ENCODE data around the gene CREB5. TPM values are rescaled to one million over a fixed set of nuclear protein-coding genes. Genes with fewer than 3 reads are reported as not detected.

The CREB5 gene
- total and polyA plus RNA-seq, 9 donors: 16.0 to 46.2 (median 28.5) TPM

- Histone ChIP-seq H3K9me3 (replicated peaks; ENCODE audit: control insufficient read depth, low read depth, low read length) (no peaks in the 10 kb centered on the region), H3K27me3 (ENCODE audit: control insufficient read depth, insufficient read depth, low read length) (no peaks in the 10 kb centered on the region), H3K36me3 (ENCODE audit: control insufficient read depth, insufficient read depth, low read length) (peaks cover 41% of the 10 kb centered on the region), H3K4me3 (ENCODE audit: low read length) (no peak overlapping the region), H3K4me1 (ENCODE audit: control insufficient read depth, insufficient read depth, low read length) (peaks cover 2% of the 10 kb centered on the region), H3K27ac (ENCODE audit: low read length) (no peak overlapping the region)
- DNase-seq: no peak
- WGBS (ENCODE audit: insufficient coverage): 74% methylated on average over 5 of the region's 9 CpGs
Measured at GRCh38 chr7:28723336-28723735, 311.0 kb downstream of the CREB5 start.

DNA sequence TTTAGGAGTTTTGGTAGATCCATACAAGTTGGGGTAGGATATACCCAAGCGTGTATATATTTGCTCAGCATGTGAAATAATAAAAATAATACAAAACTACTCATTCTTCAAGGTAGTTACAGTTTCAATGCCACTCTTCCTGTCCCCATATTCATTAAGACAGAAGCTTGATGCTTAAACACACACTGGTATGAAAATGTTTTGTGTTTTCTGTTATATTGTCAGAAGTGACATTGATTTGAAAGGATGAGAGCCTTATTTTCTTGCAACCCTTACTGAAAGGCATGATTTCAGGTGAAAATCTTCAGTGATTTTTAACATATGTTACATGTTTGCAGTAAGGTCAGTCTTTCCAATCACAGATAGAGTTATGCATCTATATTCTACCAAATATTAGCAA, 312.2 kb downstream of the CREB5 start:
- H3K4me1 ChIP-seq (ENCODE audit: control insufficient read depth, insufficient read depth, low read length): peaks cover 2% of the 10 kb centered on the region
- H3K36me3 ChIP-seq (ENCODE audit: control insufficient read depth, insufficient read depth, low read length): peaks cover 31% of the 10 kb centered on the region
- no peak for DNase-seq
- no peaks in the 10 kb centered on the region for H3K9me3 ChIP-seq (replicated peaks; ENCODE audit: control insufficient read depth, low read depth, low read length)
- H3K27ac ChIP-seq (ENCODE audit: low read length): no peak overlapping the region
- no CpG with 5 or more reads among the region's 1 CpG for WGBS (ENCODE audit: insufficient coverage)
- H3K27me3 ChIP-seq (ENCODE audit: control insufficient read depth, insufficient read depth, low read length): no peaks in the 10 kb centered on the region
- no peak overlapping the region for H3K4me3 ChIP-seq (ENCODE audit: low read length)

GRCh38 chr7:28725045-28725642, 312.8 kb downstream of the CREB5 start:
- Histone ChIP-seq H3K27ac (ENCODE audit: low read length) (no peak overlapping the region), H3K36me3 (ENCODE audit: control insufficient read depth, insufficient read depth, low read length) (peaks cover 26% of the 10 kb centered on the region), H3K4me1 (ENCODE audit: control insufficient read depth, insufficient read depth, low read length) (peaks cover 2% of the 10 kb centered on the region), H3K9me3 (replicated peaks; ENCODE audit: control insufficient read depth, low read depth, low read length) (no peaks in the 10 kb centered on the region), H3K27me3 (ENCODE audit: control insufficient read depth, insufficient read depth, low read length) (no peaks in the 10 kb centered on the region), H3K4me3 (ENCODE audit: low read length) (no peak overlapping the region)
- WGBS (ENCODE audit: insufficient coverage): 80% methylated on average over 1 of the region's 3 CpGs
- DNase-seq: no peak

DNA sequence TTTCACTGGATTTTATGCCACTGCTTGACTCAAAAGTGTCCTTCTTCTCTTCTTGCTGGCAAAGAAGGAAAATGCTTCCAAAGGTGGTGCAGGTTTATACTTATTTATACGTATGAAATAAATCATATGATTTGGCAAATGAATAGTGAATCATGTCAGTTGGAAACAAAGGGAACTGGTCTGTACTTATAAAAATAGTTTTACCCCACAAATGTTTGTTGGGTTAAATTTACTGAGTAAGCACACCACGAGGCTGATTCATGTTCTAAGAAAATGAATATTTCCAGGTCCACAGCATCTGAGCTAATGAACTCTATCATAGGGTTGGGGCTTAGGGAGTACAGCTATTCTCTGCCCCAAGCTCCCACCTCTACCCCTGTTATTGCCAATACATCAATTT, 313.6 kb downstream of the CREB5 start:
- WGBS (ENCODE audit: insufficient coverage): no CpG with 5 or more reads among the region's 2 CpGs
- H3K36me3 ChIP-seq (ENCODE audit: control insufficient read depth, insufficient read depth, low read length): peaks cover 22% of the 10 kb centered on the region
- no peak for DNase-seq
- H3K27me3 ChIP-seq (ENCODE audit: control insufficient read depth, insufficient read depth, low read length): no peaks in the 10 kb centered on the region
- no peak overlapping the region for H3K27ac ChIP-seq (ENCODE audit: low read length)
- peaks cover 2% of the 10 kb centered on the region for H3K4me1 ChIP-seq (ENCODE audit: control insufficient read depth, insufficient read depth, low read length)
- H3K9me3 ChIP-seq (replicated peaks; ENCODE audit: control insufficient read depth, low read depth, low read length): no peaks in the 10 kb centered on the region
- no peak overlapping the region for H3K4me3 ChIP-seq (ENCODE audit: low read length)

GRCh38 chr7:28726555-28726954, 314.2 kb downstream of the CREB5 start:
- H3K27me3 ChIP-seq (ENCODE audit: control insufficient read depth, insufficient read depth, low read length): no peaks in the 10 kb centered on the region
- H3K36me3 ChIP-seq (ENCODE audit: control insufficient read depth, insufficient read depth, low read length): peaks cover 16% of the 10 kb centered on the region
- H3K9me3 ChIP-seq (replicated peaks; ENCODE audit: control insufficient read depth, low read depth, low read length): no peaks in the 10 kb centered on the region
- no peak overlapping the region for H3K27ac ChIP-seq (ENCODE audit: low read length)
- peaks cover 3% of the 10 kb centered on the region for H3K4me1 ChIP-seq (ENCODE audit: control insufficient read depth, insufficient read depth, low read length)
- peak; percentile 63 for DNase-seq
- H3K4me3 ChIP-seq (ENCODE audit: low read length): no peak overlapping the region
- WGBS (ENCODE audit: insufficient coverage): no CpG with 5 or more reads among the region's 1 CpG

GRCh38 chr7:28729281-28729680, 317.0 kb downstream of the CREB5 start:
- Histone ChIP-seq H3K4me1 (ENCODE audit: control insufficient read depth, insufficient read depth, low read length) (peaks cover 12% of the 10 kb centered on the region), H3K36me3 (ENCODE audit: control insufficient read depth, insufficient read depth, low read length) (peaks cover 10% of the 10 kb centered on the region), H3K27ac (ENCODE audit: low read length) (no peak overlapping the region), H3K9me3 (replicated peaks; ENCODE audit: control insufficient read depth, low read depth, low read length) (no peaks in the 10 kb centered on the region), H3K4me3 (ENCODE audit: low read length) (no peak overlapping the region), H3K27me3 (ENCODE audit: control insufficient read depth, insufficient read depth, low read length) (no peaks in the 10 kb centered on the region)
- WGBS (ENCODE audit: insufficient coverage): 80% methylated on average over 2 of the region's 8 CpGs
- no peak for DNase-seq

- WGBS (ENCODE audit: insufficient coverage): no CpG with 5 or more reads among the region's 3 CpGs
- H3K27me3 ChIP-seq (ENCODE audit: control insufficient read depth, insufficient read depth, low read length): no peaks in the 10 kb centered on the region
- peaks cover 9% of the 10 kb centered on the region for H3K36me3 ChIP-seq (ENCODE audit: control insufficient read depth, insufficient read depth, low read length)
- peaks cover 12% of the 10 kb centered on the region for H3K4me1 ChIP-seq (ENCODE audit: control insufficient read depth, insufficient read depth, low read length)
- no peaks in the 10 kb centered on the region for H3K9me3 ChIP-seq (replicated peaks; ENCODE audit: control insufficient read depth, low read depth, low read length)
- no peak overlapping the region for H3K4me3 ChIP-seq (ENCODE audit: low read length)
- peak; percentile 47 for DNase-seq
- no peak overlapping the region for H3K27ac ChIP-seq (ENCODE audit: low read length)
Measured at GRCh38 chr7:28729727-28730126, 317.4 kb downstream of the CREB5 start.

- Histone ChIP-seq H3K36me3 (ENCODE audit: control insufficient read depth, insufficient read depth, low read length) (peaks cover 5% of the 10 kb centered on the region), H3K27ac (ENCODE audit: low read length) (peak overlapping the region; percentile 80), H3K4me1 (ENCODE audit: control insufficient read depth, insufficient read depth, low read length) (peaks cover 12% of the 10 kb centered on the region), H3K4me3 (ENCODE audit: low read length) (no peak overlapping the region), H3K27me3 (ENCODE audit: control insufficient read depth, insufficient read depth, low read length) (no peaks in the 10 kb centered on the region), H3K9me3 (replicated peaks; ENCODE audit: control insufficient read depth, low read depth, low read length) (no peaks in the 10 kb centered on the region)
- DNase-seq: no peak
- no CpG with 5 or more reads among the region's 5 CpGs for WGBS (ENCODE audit: insufficient coverage)
Measured at GRCh38 chr7:28731092-28731658, 318.9 kb downstream of the CREB5 start.

DNA sequence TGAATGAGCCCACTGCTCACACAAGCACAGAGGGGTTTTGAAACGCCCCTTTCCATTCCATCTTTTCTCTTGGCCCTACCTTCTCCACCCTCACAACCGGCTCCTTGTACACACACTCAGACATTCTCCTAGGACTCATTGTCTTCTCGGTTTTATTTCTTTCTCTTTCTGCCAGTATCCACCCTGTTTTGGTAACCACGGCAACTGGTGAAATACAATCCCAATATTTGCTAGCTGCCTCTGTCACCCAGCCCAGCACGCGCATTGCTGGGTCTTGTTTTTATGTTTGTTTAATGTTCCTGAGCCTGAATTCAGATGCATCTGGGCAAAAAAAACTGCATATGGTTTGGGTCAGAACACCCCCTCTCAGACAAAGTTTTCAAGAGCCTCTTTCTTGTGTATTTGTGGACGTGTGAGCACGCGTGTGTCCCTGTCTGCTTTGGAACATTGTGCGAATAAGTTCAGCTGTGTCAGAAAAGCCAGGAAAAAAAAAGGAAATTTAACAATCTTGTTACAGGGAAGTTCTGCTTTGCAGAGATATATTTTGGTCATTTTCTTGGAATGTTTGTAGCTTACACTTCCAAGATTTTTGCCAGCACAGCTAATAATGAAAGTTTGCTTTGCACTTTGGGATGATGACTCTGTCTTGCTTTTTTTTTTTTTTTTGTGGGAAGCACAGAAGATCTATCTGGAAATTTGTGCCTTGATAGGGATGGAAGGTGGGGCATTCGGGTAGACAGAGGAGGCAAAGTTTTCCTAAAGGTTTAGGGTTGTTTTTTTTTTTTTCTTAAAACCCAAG, 320.0 kb downstream of the CREB5 start:
- Histone ChIP-seq H3K4me3 (ENCODE audit: low read length) (no peak overlapping the region), H3K27ac (ENCODE audit: low read length) (peak overlapping the region; percentile 80), H3K4me1 (ENCODE audit: control insufficient read depth, insufficient read depth, low read length) (peaks cover 10% of the 10 kb centered on the region), H3K9me3 (replicated peaks; ENCODE audit: control insufficient read depth, low read depth, low read length) (no peaks in the 10 kb centered on the region), H3K27me3 (ENCODE audit: control insufficient read depth, insufficient read depth, low read length) (no peaks in the 10 kb centered on the region), H3K36me3 (ENCODE audit: control insufficient read depth, insufficient read depth, low read length) (peaks cover 9% of the 10 kb centered on the region)
- DNase-seq: peak; percentile 96
- WGBS (ENCODE audit: insufficient coverage): 26% methylated on average over 6 of the region's 11 CpGs

- 55% methylated on average over 2 of the region's 2 CpGs for WGBS (ENCODE audit: insufficient coverage)
- no peaks in the 10 kb centered on the region for H3K27me3 ChIP-seq (ENCODE audit: control insufficient read depth, insufficient read depth, low read length)
- DNase-seq: no peak
- no peaks in the 10 kb centered on the region for H3K9me3 ChIP-seq (replicated peaks; ENCODE audit: control insufficient read depth, low read depth, low read length)
- peaks cover 8% of the 10 kb centered on the region for H3K36me3 ChIP-seq (ENCODE audit: control insufficient read depth, insufficient read depth, low read length)
- peak overlapping the region; percentile 80 for H3K27ac ChIP-seq (ENCODE audit: low read length)
- H3K4me3 ChIP-seq (ENCODE audit: low read length): no peak overlapping the region
- peaks cover 10% of the 10 kb centered on the region for H3K4me1 ChIP-seq (ENCODE audit: control insufficient read depth, insufficient read depth, low read length)
Measured at GRCh38 chr7:28733035-28733434, 320.7 kb downstream of the CREB5 start.

All from muscle of leg (tissue), 11 donors.